ENCODE data around the gene MAZ. TPM values are rescaled to one million over a fixed set of nuclear protein-coding genes. Genes with fewer than 3 reads are reported as not detected.

MAZ gene
- total and polyA plus RNA-seq, 9 donors, result 121 to 314 (median 264) TPM

DNA sequence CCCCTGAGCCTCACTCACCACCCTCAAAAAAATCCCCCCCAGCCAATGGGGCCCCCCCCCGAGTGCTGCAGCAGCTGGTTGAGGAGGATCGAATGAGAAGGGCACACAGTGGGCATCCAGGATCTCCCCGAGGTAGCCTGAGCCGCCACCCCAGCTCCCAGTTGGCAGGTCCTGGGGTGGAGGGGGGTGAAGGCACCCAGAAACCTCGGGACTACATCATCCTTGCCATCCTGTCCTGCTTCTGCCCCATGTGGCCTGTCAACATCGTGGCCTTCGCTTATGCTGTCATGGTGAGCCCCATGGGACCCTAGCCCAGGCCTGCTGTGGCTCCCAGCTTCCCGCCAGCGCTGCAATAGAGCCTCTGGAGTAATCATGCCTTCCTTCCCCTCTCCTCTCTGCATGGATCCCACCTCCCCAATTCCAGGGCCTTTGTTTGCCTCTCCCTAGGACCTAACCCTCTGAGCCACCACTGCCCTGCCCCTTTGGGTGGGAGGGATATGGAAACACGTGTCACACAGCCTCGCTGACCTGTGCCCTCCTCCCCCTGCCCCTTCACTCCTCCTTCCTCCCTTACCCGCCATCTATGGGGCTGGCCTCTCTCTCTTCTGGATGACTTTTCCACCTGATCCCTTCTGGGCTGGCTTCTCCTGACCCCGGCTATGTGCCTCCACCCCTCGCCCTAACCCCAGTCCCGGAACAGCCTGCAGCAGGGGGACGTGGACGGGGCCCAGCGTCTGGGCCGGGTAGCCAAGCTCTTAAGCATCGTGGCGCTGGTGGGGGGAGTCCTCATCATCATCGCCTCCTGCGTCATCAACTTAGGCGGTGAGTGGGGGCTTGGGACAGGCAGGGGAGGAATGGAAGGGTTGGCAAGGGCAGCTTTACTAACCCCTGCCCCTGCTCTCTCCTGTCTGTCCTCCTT is 7.6 kb downstream of the MAZ start:
- peak overlapping the region; percentile 51 for H3K27ac ChIP-seq (ENCODE audit: low read length)
- WGBS (ENCODE audit: insufficient coverage), result 40% methylated on average over 15 of the region's 24 CpGs
- H3K9me3 ChIP-seq (replicated peaks; ENCODE audit: control insufficient read depth, low read depth, low read length), result no peaks in the 10 kb centered on the region
- H3K27me3 ChIP-seq (ENCODE audit: control insufficient read depth, insufficient read depth, low read length), result peaks cover 2% of the 10 kb centered on the region
- H3K4me1 ChIP-seq (ENCODE audit: control insufficient read depth, insufficient read depth, low read length), result peaks cover 75% of the 10 kb centered on the region
- H3K4me3 ChIP-seq (ENCODE audit: low read length), result peak overlapping the region; percentile 56
- no peak for DNase-seq
- peaks cover 32% of the 10 kb centered on the region for H3K36me3 ChIP-seq (ENCODE audit: control insufficient read depth, insufficient read depth, low read length)

DNA sequence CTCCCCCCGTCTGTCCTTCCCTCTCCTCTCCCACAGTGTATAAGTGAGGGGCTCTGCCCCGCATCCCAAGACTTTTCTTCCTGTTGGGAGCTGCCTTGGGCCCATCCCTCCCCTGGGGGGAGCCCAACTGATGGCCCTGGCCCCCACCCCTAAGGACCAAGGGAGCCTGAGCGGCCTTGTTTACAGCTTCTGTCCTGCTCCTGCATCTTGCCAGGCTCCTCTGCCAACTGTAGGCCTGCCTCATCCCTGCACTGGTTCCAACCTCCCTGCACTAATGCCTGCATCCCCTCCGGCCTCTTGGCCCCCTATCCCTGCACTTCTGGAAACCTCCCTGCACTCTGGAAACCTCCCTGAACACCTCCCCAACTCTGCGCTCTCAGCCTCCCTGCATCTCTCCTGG is 8.3 kb downstream of the MAZ start:
- Histone ChIP-seq H3K4me1 (ENCODE audit: control insufficient read depth, insufficient read depth, low read length) (peaks cover 72% of the 10 kb centered on the region), H3K9me3 (replicated peaks; ENCODE audit: control insufficient read depth, low read depth, low read length) (no peaks in the 10 kb centered on the region), H3K27ac (ENCODE audit: low read length) (peak overlapping the region; percentile 97), H3K36me3 (ENCODE audit: control insufficient read depth, insufficient read depth, low read length) (peaks cover 32% of the 10 kb centered on the region), H3K27me3 (ENCODE audit: control insufficient read depth, insufficient read depth, low read length) (peaks cover 2% of the 10 kb centered on the region), H3K4me3 (ENCODE audit: low read length) (no peak overlapping the region)
- DNase-seq, result peak; percentile 35
- 52% methylated on average over 5 of the region's 5 CpGs for WGBS (ENCODE audit: insufficient coverage)

DNA sequence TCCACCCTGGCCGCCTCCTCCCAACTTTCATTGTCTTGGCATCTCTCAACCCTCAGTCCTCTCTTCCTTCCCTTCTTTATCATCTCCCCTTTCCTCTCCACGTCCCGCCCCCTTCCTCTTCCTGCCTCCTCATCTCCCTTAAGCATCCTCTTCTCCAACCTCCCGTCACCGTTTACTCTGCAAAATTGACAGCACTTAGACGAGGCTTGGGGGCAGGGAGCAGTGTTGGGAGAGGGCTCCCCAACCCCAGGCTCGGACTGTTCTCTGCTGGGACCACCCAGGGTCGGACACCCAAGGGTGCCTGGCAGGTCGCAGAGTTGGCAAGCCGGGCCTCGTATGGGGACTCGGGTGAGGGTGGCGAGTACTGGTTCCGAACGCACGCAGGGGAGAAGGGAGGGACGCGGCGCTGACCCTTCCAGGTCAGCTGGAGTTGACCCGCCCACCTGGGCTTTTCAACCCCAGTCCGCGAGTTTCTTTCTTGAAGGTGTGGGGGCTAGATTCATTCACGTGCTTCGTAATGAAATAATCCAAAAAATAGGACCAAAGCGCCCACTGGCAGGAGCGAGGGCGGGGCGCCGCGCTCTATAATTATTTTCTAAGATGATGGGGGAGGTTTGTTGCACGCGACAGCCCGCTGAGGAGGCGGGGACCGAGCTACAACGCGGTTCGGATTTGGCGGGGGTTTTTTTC is 8.8 kb downstream of the MAZ start:
- Histone ChIP-seq H3K36me3 (ENCODE audit: control insufficient read depth, insufficient read depth, low read length) (peaks cover 29% of the 10 kb centered on the region), H3K4me1 (ENCODE audit: control insufficient read depth, insufficient read depth, low read length) (peaks cover 72% of the 10 kb centered on the region)

DNA sequence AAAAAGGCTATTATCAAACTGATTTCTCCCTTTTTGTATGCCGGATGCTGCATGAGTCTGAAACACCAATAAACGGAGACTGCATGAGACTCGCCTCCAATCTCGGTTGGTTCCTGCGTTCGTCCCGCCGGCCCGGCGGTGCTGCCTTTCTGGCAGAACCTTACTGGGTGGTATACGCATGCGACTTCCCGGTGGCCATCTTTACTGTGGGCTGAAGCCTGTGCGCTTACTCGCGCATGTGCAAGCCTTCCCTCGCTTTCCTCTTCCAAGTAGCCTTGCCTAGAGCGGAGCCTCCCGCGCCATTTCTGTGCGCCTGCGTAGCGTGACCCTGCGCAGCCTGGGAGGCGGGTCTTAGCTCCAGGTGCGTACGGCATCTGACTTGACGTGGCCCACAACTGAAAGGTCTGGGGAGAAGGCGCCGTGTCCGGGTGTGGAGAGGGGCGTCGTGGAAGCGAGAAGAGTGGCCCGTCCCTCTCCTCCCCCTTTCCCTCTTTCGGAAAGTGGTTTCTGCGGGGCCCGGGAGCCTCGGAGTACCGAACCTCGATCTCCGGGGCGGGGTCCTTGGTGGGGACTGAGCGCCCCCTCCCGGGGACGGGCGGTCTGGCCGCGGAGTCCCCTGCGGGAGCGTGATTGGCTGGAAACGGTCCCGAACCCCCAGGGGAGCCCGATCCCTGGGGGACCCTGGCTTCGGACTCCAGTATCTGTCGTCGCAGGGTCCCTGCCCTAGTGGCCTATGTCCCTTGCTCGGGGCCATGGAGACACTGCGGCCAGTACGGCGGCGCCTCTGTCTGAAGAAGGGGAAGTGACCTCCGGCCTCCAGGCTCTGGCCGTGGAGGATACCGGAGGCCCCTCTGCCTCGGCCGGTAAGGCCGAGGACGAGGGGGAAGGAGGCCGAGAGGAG is 9.7 kb downstream of the MAZ start, which contains the start of gene PAGR1:
TSS of gene PAGR1 (plus strand) at position 360 of the 901 bp plus-strand sequence. CDS start at position 734, 374 bp downstream.
- WGBS (ENCODE audit: insufficient coverage), result under 1% methylated on average over 46 of the region's 70 CpGs
- peaks cover 24% of the 10 kb centered on the region for H3K36me3 ChIP-seq (ENCODE audit: control insufficient read depth, insufficient read depth, low read length)
- H3K4me3 ChIP-seq (ENCODE audit: low read length), result peak within 1 kb of the TSS; percentile 95
- H3K27me3 ChIP-seq (ENCODE audit: control insufficient read depth, insufficient read depth, low read length), result peaks cover 2% of the 10 kb centered on the region
- no peaks in the 10 kb centered on the region for H3K9me3 ChIP-seq (replicated peaks; ENCODE audit: control insufficient read depth, low read depth, low read length)
- peak within 1 kb of the TSS; percentile 97 for H3K27ac ChIP-seq (ENCODE audit: low read length)
- peaks cover 72% of the 10 kb centered on the region for H3K4me1 ChIP-seq (ENCODE audit: control insufficient read depth, insufficient read depth, low read length)
- DNase-seq, result peak; percentile 100

More for the DNA sequence above, 8.8 kb downstream of the MAZ start:
- 6% methylated on average over 12 of the region's 39 CpGs for WGBS (ENCODE audit: insufficient coverage)
- Histone ChIP-seq H3K27ac (ENCODE audit: low read length) (peak overlapping the region; percentile 97), H3K4me3 (ENCODE audit: low read length) (peak overlapping the region; percentile 95), H3K27me3 (ENCODE audit: control insufficient read depth, insufficient read depth, low read length) (peaks cover 2% of the 10 kb centered on the region), H3K9me3 (replicated peaks; ENCODE audit: control insufficient read depth, low read depth, low read length) (no peaks in the 10 kb centered on the region)
- DNase-seq, result peak; percentile 65

DNA sequence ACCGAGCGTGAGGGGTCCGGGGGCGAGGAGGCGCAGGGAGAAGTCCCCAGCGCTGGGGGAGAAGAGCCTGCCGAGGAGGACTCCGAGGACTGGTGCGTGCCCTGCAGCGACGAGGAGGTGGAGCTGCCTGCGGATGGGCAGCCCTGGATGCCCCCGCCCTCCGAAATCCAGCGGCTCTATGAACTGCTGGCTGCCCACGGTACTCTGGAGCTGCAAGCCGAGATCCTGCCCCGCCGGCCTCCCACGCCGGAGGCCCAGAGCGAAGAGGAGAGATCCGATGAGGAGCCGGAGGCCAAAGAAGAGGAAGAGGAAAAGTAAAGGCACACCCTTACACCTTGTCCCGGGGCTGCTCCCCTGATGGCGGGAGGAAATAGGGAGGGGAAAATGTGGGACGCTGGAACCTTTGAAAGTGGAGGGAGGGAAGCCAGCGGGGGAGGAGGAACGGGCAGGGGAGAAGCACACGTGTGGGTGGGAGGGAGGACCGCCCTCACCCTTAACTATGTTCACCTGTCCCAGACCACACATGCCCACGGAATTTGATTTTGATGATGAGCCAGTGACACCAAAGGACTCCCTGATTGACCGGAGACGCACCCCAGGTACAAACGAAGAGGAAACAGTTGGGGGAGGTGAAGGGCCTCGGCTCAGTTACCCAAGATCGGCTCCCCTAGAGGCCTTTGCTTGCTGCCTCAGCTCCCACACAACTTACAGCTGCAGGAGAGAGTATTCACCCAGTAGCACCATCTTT is 10.5 kb downstream of the MAZ start:
- WGBS (ENCODE audit: insufficient coverage), result under 1% methylated on average over 24 of the region's 37 CpGs
- Histone ChIP-seq H3K27ac (ENCODE audit: low read length) (peak overlapping the region; percentile 97), H3K4me1 (ENCODE audit: control insufficient read depth, insufficient read depth, low read length) (peaks cover 72% of the 10 kb centered on the region), H3K27me3 (ENCODE audit: control insufficient read depth, insufficient read depth, low read length) (peaks cover 2% of the 10 kb centered on the region), H3K36me3 (ENCODE audit: control insufficient read depth, insufficient read depth, low read length) (peaks cover 24% of the 10 kb centered on the region), H3K4me3 (ENCODE audit: low read length) (peak overlapping the region; percentile 95), H3K9me3 (replicated peaks; ENCODE audit: control insufficient read depth, low read depth, low read length) (no peaks in the 10 kb centered on the region)
- peak; percentile 67 for DNase-seq

DNA sequence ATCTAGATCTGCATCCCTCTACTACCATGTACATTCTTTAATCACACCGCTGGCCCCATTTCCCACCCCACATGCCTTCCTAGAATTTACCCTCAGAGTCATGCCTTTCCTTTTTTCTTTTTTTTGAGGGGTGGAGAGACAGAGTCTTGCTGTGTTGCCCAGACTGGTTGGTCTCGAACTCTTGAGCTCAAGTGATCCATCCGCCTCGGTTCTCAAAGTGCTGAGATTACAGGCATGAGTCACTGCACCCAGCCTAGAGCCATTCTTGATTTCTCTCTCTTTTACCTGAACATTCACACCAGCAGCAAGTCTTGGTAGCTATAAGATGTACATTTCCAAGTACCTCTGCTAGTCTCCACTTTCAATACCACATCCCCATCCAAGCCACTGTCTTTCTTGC is 11.8 kb downstream of the MAZ start:
- 89% methylated on average over 3 of the region's 4 CpGs for WGBS (ENCODE audit: insufficient coverage)

DNA sequence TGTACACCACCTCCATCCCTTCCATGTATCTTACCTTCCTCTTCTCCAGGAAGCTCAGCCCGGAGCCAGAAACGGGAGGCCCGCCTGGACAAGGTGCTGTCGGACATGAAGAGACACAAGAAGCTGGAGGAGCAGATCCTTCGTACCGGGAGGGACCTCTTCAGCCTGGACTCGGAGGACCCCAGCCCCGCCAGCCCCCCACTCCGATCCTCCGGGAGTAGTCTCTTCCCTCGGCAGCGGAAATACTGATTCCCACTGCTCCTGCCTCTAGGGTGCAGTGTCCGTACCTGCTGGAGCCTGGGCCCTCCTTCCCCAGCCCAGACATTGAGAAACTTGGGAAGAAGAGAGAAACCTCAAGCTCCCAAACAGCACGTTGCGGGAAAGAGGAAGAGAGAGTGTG is 13.2 kb downstream of the MAZ start:
- peaks cover 60% of the 10 kb centered on the region for H3K4me1 ChIP-seq (ENCODE audit: control insufficient read depth, insufficient read depth, low read length)
- H3K27ac ChIP-seq (ENCODE audit: low read length), result no peak overlapping the region
- DNase-seq, result no peak
- no peaks in the 10 kb centered on the region for H3K9me3 ChIP-seq (replicated peaks; ENCODE audit: control insufficient read depth, low read depth, low read length)
- H3K4me3 ChIP-seq (ENCODE audit: low read length), result no peak overlapping the region
- 70% methylated on average over 9 of the region's 15 CpGs for WGBS (ENCODE audit: insufficient coverage)
- no peaks in the 10 kb centered on the region for H3K27me3 ChIP-seq (ENCODE audit: control insufficient read depth, insufficient read depth, low read length)
- peaks cover 29% of the 10 kb centered on the region for H3K36me3 ChIP-seq (ENCODE audit: control insufficient read depth, insufficient read depth, low read length)

More for the DNA sequence above, 11.8 kb downstream of the MAZ start:
- DNase-seq, result no peak
- Histone ChIP-seq H3K4me1 (ENCODE audit: control insufficient read depth, insufficient read depth, low read length) (peaks cover 67% of the 10 kb centered on the region), H3K36me3 (ENCODE audit: control insufficient read depth, insufficient read depth, low read length) (peaks cover 29% of the 10 kb centered on the region), H3K9me3 (replicated peaks; ENCODE audit: control insufficient read depth, low read depth, low read length) (no peaks in the 10 kb centered on the region), H3K27ac (ENCODE audit: low read length) (no peak overlapping the region), H3K27me3 (ENCODE audit: control insufficient read depth, insufficient read depth, low read length) (no peaks in the 10 kb centered on the region), H3K4me3 (ENCODE audit: low read length) (no peak overlapping the region)

DNA sequence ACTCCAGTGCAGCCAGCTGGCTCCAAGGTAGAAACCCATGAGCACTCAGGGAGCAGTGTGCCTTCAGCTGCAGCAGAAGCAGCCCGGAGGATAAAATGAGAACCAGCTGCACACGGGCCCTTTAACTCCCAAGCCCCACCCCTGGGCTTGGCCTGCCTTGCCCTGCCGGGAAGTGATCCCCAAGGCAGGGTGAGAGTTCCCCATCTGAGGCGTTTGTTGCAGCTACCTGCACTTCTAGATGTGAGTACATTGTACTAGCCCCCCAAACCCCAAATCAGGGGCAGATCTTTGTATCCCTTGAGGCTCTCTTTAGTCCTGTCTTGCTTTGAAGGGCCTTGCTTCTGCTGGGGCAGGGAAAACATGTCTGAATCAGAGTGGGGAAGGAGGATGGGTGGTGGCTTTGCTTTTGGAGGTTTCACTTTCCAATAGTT is 14.0 kb downstream of the MAZ start, which contains the start of gene MVP:
TSS of gene MVP (plus strand) at position 192 of the 431 bp plus-strand sequence. CDS start 10,088 bp downstream, outside the sequence.
- DNase-seq, result peak; percentile 88
- peak within 1 kb of the TSS; percentile 57 for H3K4me3 ChIP-seq (ENCODE audit: low read length)
- WGBS (ENCODE audit: insufficient coverage), result 0% methylated on average over 2 of the region's 4 CpGs
- no peaks in the 10 kb centered on the region for H3K27me3 ChIP-seq (ENCODE audit: control insufficient read depth, insufficient read depth, low read length)
- H3K27ac ChIP-seq (ENCODE audit: low read length), result peak within 1 kb of the TSS; percentile 92
- H3K36me3 ChIP-seq (ENCODE audit: control insufficient read depth, insufficient read depth, low read length), result peaks cover 29% of the 10 kb centered on the region
- peaks cover 58% of the 10 kb centered on the region for H3K4me1 ChIP-seq (ENCODE audit: control insufficient read depth, insufficient read depth, low read length)
- no peaks in the 10 kb centered on the region for H3K9me3 ChIP-seq (replicated peaks; ENCODE audit: control insufficient read depth, low read depth, low read length)
